Cardiac atrium fibroblast (primary cell): ENCODE measurements around the gene IFITM10. TPM values are rescaled to one million over a fixed set of nuclear protein-coding genes. Genes with fewer than 3 reads are reported as not detected.

Source experiments
- total RNA-seq: library from RNA; depleted of rRNA; stranded (reverse); fragments of >200 nt; gene quantifications from 2 replicates; pipeline ENCODE4 v1.2.3, GENCODE V29; 2015

IFITM10 gene
- total RNA-seq = 0.18 and 0.65 TPM in 2 replicates

GRCh38 chr11:1750481-1750839, at the start of gene IFITM10:
TSS of gene IFITM10 (minus strand) at chr11:1750595. CDS start at chr11:1750442, 153 bp downstream.

GRCh38 chr11:1763796-1764661, 13.6 kb upstream of the IFITM10 start, which contains the start of gene CTSD:
TSS of gene CTSD (minus strand) at chr11:1763927. CDS start at chr11:1763859, 68 bp downstream.

GRCh38 chr11:1696608-1697570, 53.5 kb downstream of the IFITM10 start, which contains the start of gene KRTAP5-6:
TSS of gene KRTAP5-6 (plus strand) at chr11:1697195. CDS start at chr11:1697246, 51 bp downstream.

Other genes with a start within 250 kb of the IFITM10 start
- gene DUSP8, start 178.3 kb downstream of the IFITM10 start, total RNA-seq = 0.32 and 0.72 TPM in 2 replicates
- gene KRTAP5-1, start 165.3 kb downstream of the IFITM10 start, total RNA-seq = not detected in 2 replicates
- not detected in 2 replicates for gene KRTAP5-2, start 152.3 kb downstream of the IFITM10 start, total RNA-seq
- gene KRTAP5-3, start 142.1 kb downstream of the IFITM10 start, total RNA-seq = not detected in 2 replicates
- not detected in 2 replicates for gene KRTAP5-4, start 128.5 kb downstream of the IFITM10 start, total RNA-seq
- gene KRTAP5-5, start 120.8 kb downstream of the IFITM10 start, total RNA-seq = not detected in 2 replicates
- gene KRTAP5-6, start 53.4 kb downstream of the IFITM10 start, total RNA-seq = not detected in 2 replicates
- gene CTSD, start 13.3 kb upstream of the IFITM10 start, total RNA-seq = 301 and 414 TPM in 2 replicates
- gene SYT8, start 84.4 kb upstream of the IFITM10 start, total RNA-seq = 6.0 TPM in 1 of 2 replicates, not detected in the other
- gene TNNI2, start 88.4 kb upstream of the IFITM10 start, total RNA-seq = not detected in 2 replicates
- 8.7 and 35.7 TPM in 2 replicates for gene LSP1, start 102.5 kb upstream of the IFITM10 start, total RNA-seq
- not detected in 2 replicates for gene PRR33, start 141.3 kb upstream of the IFITM10 start, total RNA-seq
- gene TNNT3, start 169.1 kb upstream of the IFITM10 start, total RNA-seq = 3.6 and 5.1 TPM in 2 replicates
- 73.5 and 77.3 TPM in 2 replicates for gene MRPL23, start 196.7 kb upstream of the IFITM10 start, total RNA-seq
- 2,200 and 5,783 TPM in 2 replicates for gene H19, start 247.2 kb upstream of the IFITM10 start, total RNA-seq